Activated CD4-positive, alpha-beta memory T cell treated with anti-CD3 and anti-CD28 coated beads for 36 hours (primary cell): ENCODE results near the gene HOXD13. TPM values are rescaled to one million over a fixed set of nuclear protein-coding genes. Genes with fewer than 3 reads are reported as not detected.

Source experiments
- CTCF ChIA-PET: fragments of 350-600 bp; sonication (Branson Sonifier 250); formaldehyde crosslinking; loops from one replicate; lab custom pipeline; 2021; ENCODE audit warnings: antibody characterized with exemption, inconsistent platforms; lab: Charles Lee
- POLR2A ChIA-PET: fragments of 350-600 bp; sonication (Branson Sonifier 250); formaldehyde crosslinking; loops from one replicate; lab custom pipeline; 2021; ENCODE audit warnings: antibody characterized with exemption; lab: Charles Lee
- DNase-seq: peaks from one replicate; pipeline ENCODE4 v3.0.0-alpha.2; 2020
- H3K27ac Mint-ChIP-seq: one replicate; pipeline ENCODE4 v1.8.0; 2021; ENCODE audit warnings: mixed read lengths
- H3K27me3 Mint-ChIP-seq: one replicate; pipeline ENCODE4 v1.8.0; 2021; ENCODE audit warnings: mixed read lengths
- H3K36me3 Mint-ChIP-seq: one replicate; pipeline ENCODE4 v1.8.0; 2021; ENCODE audit warnings: mixed read lengths
- H3K4me1 Mint-ChIP-seq: one replicate; pipeline ENCODE4 v1.8.0; 2021; ENCODE audit warnings: low read depth, mixed read lengths
- H3K4me3 Mint-ChIP-seq: one replicate; pipeline ENCODE4 v1.8.0; 2021; ENCODE audit warnings: mild to moderate bottlenecking, mixed read lengths
- H3K9me3 Mint-ChIP-seq: one replicate; pipeline ENCODE4 v1.8.0; 2021; ENCODE audit warnings: mixed read lengths
- intact Hi-C: fragments of 100-400 bp; cut with micrococcal nuclease; formaldehyde crosslinking; loops from one replicate; pipeline ENCODE4 v1.15.1; 2023
- total RNA-seq, 2 experiments: library from RNA; stranded (reverse); gene quantifications; one replicate each; pipeline ENCODE4 v1.2.3, GENCODE V29; 2021

HOXD13 gene
- total RNA-seq, 2 experiments from 2014 or later: not detected

GRCh38 chr2:176098366-176099158 lies 6.0 kb downstream of the HOXD13 start:
- H3K9me3 Mint-ChIP-seq: no peaks in the 10 kb centered on the region
- no peak overlapping the region for H3K4me3 Mint-ChIP-seq
- intact Hi-C loops: loop anchor here (5.0 to 10.0 kb wide), 2 partner anchors 846 to 894 kb away; no protein-coding TSS in a partner anchor
- H3K27ac Mint-ChIP-seq: no peak overlapping the region
- ChIA-PET POLR2A (no interaction called here), CTCF (interaction anchor here (1.1 to 5.8 kb wide), 16 partner anchors 10 to 895 kb away, joined by 3 to 130 read pairs (median 7); partner anchors contain the start of gene LNPK)
- DNase-seq: no peak
- H3K27me3 Mint-ChIP-seq: peaks cover 88% of the 10 kb centered on the region
- peaks cover 15% of the 10 kb centered on the region for H3K4me1 Mint-ChIP-seq
- H3K36me3 Mint-ChIP-seq: no peaks in the 10 kb centered on the region

- H3K4me3 Mint-ChIP-seq: no peak overlapping the region
- no peaks in the 10 kb centered on the region for H3K36me3 Mint-ChIP-seq
- no peak for DNase-seq
- intact Hi-C loops: loop anchor here (5.0 to 10.0 kb wide), 2 partner anchors 847 to 894 kb away; no protein-coding TSS in a partner anchor
- ChIA-PET POLR2A (no interaction called here), CTCF (interaction anchor here (3.6 to 5.8 kb wide), 2 partner anchors 410 to 731 kb away, joined by 10 to 130 read pairs; no protein-coding TSS in a partner anchor)
- H3K27me3 Mint-ChIP-seq: peaks cover 88% of the 10 kb centered on the region
- H3K4me1 Mint-ChIP-seq: peaks cover 15% of the 10 kb centered on the region
- no peaks in the 10 kb centered on the region for H3K9me3 Mint-ChIP-seq
- H3K27ac Mint-ChIP-seq: no peak overlapping the region
Measured at GRCh38 chr2:176099159-176099727, 6.7 kb downstream of the HOXD13 start.

DNA sequence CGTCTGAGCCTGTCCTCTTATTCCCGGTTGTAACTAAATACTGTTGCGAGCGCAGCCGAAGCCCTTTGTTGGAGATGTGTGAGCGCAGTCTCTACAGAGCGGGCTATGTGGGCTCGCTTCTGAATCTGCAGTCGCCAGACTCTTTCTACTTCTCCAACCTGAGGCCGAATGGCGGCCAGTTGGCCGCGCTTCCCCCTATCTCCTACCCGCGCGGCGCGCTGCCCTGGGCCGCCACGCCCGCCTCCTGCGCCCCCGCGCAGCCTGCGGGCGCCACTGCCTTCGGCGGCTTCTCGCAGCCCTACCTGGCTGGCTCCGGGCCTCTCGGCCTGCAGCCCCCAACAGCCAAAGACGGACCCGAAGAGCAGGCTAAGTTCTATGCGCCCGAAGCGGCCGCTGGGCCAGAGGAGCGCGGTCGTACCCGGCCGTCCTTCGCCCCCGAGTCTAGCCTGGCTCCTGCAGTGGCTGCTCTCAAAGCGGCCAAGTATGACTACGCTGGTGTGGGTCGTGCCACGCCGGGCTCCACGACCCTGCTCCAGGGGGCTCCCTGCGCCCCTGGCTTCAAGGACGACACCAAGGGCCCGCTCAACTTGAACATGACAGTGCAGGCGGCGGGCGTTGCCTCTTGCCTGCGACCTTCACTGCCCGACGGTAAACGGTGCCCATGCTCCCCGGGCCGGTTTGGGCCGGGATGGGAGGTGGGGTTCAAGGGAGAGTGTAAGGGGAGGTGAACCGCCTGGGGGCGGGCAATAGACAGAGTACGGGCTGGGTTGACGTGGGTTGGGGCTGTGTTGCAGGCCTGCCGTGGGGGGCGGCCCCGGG lies 7.4 kb downstream of the HOXD13 start, which contains the start of gene HOXD12:
HOXD12 (plus strand) TSS at position 68 of the 819 bp plus-strand sequence; CDS start at position 75, 7 bp downstream.
- peaks cover 88% of the 10 kb centered on the region for H3K27me3 Mint-ChIP-seq
- intact Hi-C loops: loop anchor here (5.0 to 10.0 kb wide), 2 partner anchors 848 to 895 kb away; no protein-coding TSS in a partner anchor
- ChIA-PET POLR2A (no interaction called here), CTCF (no interaction called here)
- peak within 1 kb of the TSS; percentile 2 for H3K4me3 Mint-ChIP-seq
- DNase-seq: no peak
- no peaks in the 10 kb centered on the region for H3K9me3 Mint-ChIP-seq
- no peak within 1 kb of the TSS for H3K27ac Mint-ChIP-seq
- H3K36me3 Mint-ChIP-seq: no peaks in the 10 kb centered on the region
- H3K4me1 Mint-ChIP-seq: peaks cover 19% of the 10 kb centered on the region

- intact Hi-C loops: no loop called here
- POLR2A ChIA-PET: no interaction called here
- peaks cover 24% of the 10 kb centered on the region for H3K4me1 Mint-ChIP-seq
Measured at GRCh38 chr2:176100547-176101140, 8.1 kb downstream of the HOXD13 start.

GRCh38 chr2:176101216-176101830 lies 8.8 kb downstream of the HOXD13 start:
- Mint-ChIP-seq H3K9me3 (no peaks in the 10 kb centered on the region), H3K4me1 (peaks cover 28% of the 10 kb centered on the region), H3K27ac (no peak overlapping the region), H3K27me3 (peaks cover 89% of the 10 kb centered on the region), H3K4me3 (no peak overlapping the region), H3K36me3 (peaks cover under 1% of the 10 kb centered on the region)
- DNase-seq: no peak
- POLR2A ChIA-PET: no interaction called here
- intact Hi-C loops: no loop called here
- CTCF ChIA-PET: interaction anchor here (1.3 to 1.4 kb wide), 2 partner anchors 26 to 412 kb away, joined by 5 to 6 read pairs; no protein-coding TSS in a partner anchor

More at GRCh38 chr2:176100547-176101140, 8.1 kb downstream of the HOXD13 start:
- peaks cover 88% of the 10 kb centered on the region for H3K27me3 Mint-ChIP-seq
- H3K36me3 Mint-ChIP-seq: no peaks in the 10 kb centered on the region
- CTCF ChIA-PET: no interaction called here
- peak overlapping the region; percentile 2 for H3K4me3 Mint-ChIP-seq
- no peaks in the 10 kb centered on the region for H3K9me3 Mint-ChIP-seq
- no peak for DNase-seq
- H3K27ac Mint-ChIP-seq: no peak overlapping the region

- peaks cover 86% of the 10 kb centered on the region for H3K27me3 Mint-ChIP-seq
- no peak for DNase-seq
- intact Hi-C loops: no loop called here
- H3K36me3 Mint-ChIP-seq: peaks cover 2% of the 10 kb centered on the region
- H3K27ac Mint-ChIP-seq: no peak overlapping the region
- no peak overlapping the region for H3K4me3 Mint-ChIP-seq
- POLR2A ChIA-PET: no interaction called here
- H3K9me3 Mint-ChIP-seq: no peaks in the 10 kb centered on the region
- CTCF ChIA-PET: interaction anchor here (1.3 to 1.4 kb wide), 2 partner anchors 25 to 412 kb away, joined by 5 to 6 read pairs; no protein-coding TSS in a partner anchor
- H3K4me1 Mint-ChIP-seq: peaks cover 25% of the 10 kb centered on the region
Measured at GRCh38 chr2:176101842-176102241, 9.3 kb downstream of the HOXD13 start.

DNA sequence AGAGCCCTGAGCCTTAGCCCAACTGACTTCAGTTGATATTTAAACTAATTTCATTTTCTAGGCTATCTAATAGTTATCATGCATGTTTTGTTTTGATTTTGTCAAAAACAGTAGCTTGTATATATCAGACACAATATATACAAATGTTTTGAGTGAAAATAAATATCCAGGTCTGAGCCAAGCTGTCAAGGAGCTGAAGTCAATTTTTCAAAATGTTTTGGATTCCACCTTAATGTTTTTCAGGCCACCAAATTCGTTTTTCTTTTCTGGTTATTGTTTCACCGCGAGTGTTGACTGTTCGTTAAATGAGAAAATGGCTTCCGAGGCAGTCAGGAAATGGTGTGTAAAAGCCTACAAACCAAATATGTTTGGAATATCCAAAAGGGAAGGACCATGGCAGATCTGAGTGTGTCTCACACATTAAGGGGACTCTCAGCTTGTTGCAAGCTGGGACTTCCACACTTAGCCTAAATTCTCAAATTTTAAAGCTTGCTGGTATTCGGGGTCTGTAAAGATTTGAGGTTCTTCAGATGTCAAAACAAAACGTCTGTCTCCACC lies 9.9 kb downstream of the HOXD13 start:
- H3K4me3 Mint-ChIP-seq: no peak overlapping the region
- H3K36me3 Mint-ChIP-seq: peaks cover 2% of the 10 kb centered on the region
- CTCF ChIA-PET: interaction anchor here (0.6 to 1.4 kb wide), 4 partner anchors 9 to 413 kb away, joined by 3 to 6 read pairs (median 4); no protein-coding TSS in a partner anchor
- peaks cover 27% of the 10 kb centered on the region for H3K4me1 Mint-ChIP-seq
- H3K27ac Mint-ChIP-seq: no peak overlapping the region
- H3K27me3 Mint-ChIP-seq: peaks cover 85% of the 10 kb centered on the region
- no peak for DNase-seq
- no peaks in the 10 kb centered on the region for H3K9me3 Mint-ChIP-seq
- POLR2A ChIA-PET: no interaction called here
- intact Hi-C loops: no loop called here

- Mint-ChIP-seq H3K27ac (no peak overlapping the region), H3K27me3 (peaks cover 79% of the 10 kb centered on the region), H3K36me3 (peaks cover 2% of the 10 kb centered on the region), H3K9me3 (no peaks in the 10 kb centered on the region), H3K4me1 (peaks cover 22% of the 10 kb centered on the region), H3K4me3 (no peak overlapping the region)
- ChIA-PET POLR2A (no interaction called here), CTCF (interaction anchor here (1.0 to 2.0 kb wide), 2 partner anchors 8 to 24 kb away, joined by 3 to 5 read pairs; no protein-coding TSS in a partner anchor)
- no peak for DNase-seq
- intact Hi-C loops: no loop called here
Measured at GRCh38 chr2:176103194-176103593, 10.7 kb downstream of the HOXD13 start.

- intact Hi-C loops: no loop called here
- H3K36me3 Mint-ChIP-seq: peaks cover 3% of the 10 kb centered on the region
- no peak overlapping the region for H3K4me3 Mint-ChIP-seq
- no peaks in the 10 kb centered on the region for H3K9me3 Mint-ChIP-seq
- DNase-seq: no peak
- H3K4me1 Mint-ChIP-seq: peaks cover 23% of the 10 kb centered on the region
- CTCF ChIA-PET: interaction anchor here (1.0 to 2.0 kb wide), 2 partner anchors 23 to 37 kb away, joined by 3 to 5 read pairs; no protein-coding TSS in a partner anchor
- POLR2A ChIA-PET: no interaction called here
- peaks cover 80% of the 10 kb centered on the region for H3K27me3 Mint-ChIP-seq
- no peak overlapping the region for H3K27ac Mint-ChIP-seq
Measured at GRCh38 chr2:176103742-176104315, 11.3 kb downstream of the HOXD13 start.

DNA sequence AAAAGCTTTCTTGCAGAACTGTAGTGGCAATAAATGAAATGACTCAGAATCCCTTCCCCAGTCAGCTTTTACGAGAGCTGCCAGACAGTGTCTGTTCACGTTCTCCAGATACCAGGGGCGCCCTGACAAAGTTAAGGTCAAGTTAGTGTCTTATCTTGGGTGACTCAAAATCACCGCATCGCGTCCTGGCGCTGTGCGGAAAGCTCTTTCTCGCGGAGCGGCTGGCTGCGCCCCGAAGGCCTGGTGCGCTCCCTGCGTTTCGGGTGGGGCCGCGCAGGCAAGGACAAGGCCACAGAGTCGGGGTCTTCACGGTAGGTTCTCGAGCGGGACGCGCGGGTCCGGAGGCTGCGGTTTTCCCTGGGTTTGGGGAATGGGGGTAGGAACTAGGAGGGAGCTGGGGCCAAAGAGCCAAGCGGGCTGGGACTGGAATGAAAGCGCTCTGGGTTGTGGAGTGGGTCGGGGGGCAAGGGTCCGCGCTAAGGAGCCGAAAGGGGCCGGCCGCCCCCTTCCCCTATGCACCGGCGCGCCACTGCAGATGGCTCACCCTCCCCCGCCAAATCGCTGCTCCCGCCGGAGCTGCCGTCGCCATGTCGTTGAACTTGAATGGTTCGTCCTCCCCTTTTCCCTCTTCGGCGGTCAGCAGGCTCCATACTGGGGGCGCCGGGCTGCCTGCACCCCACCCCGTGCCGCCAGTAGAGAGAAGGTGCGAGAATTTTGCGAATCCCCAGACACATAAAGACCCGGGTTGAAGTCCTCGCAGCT lies 12.0 kb downstream of the HOXD13 start:
- CTCF ChIA-PET: interaction anchor here (1.0 to 2.0 kb wide), 3 partner anchors 10 to 36 kb away, joined by 3 to 5 read pairs (median 3); no protein-coding TSS in a partner anchor
- POLR2A ChIA-PET: no interaction called here
- Mint-ChIP-seq H3K36me3 (peaks cover 5% of the 10 kb centered on the region), H3K4me1 (peaks cover 30% of the 10 kb centered on the region), H3K27ac (no peak overlapping the region), H3K27me3 (peaks cover 80% of the 10 kb centered on the region), H3K9me3 (no peaks in the 10 kb centered on the region), H3K4me3 (no peak overlapping the region)
- intact Hi-C loops: no loop called here
- no peak for DNase-seq
